Muscle layer of duodenum (tissue), 2 donors: ENCODE measurements around the gene ESYT1.

Source experiments
- H3K27ac ChIP-seq: one replicate; pipeline ENCODE4 v1.7.0; 2013; ENCODE audit warnings: mild to moderate bottlenecking, low read length
- H3K27me3 ChIP-seq: one replicate; pipeline ENCODE4 v1.7.0; 2013; ENCODE audit warnings: low read depth, mild to moderate bottlenecking, control low read depth, low read length
- H3K36me3 ChIP-seq, 2 donors: one replicate each; pipeline ENCODE4 v1.7.0; 2013; ENCODE audit warnings: low read length in 2 of 2, control low read depth in 1 of 2, mild to moderate bottlenecking in 1 of 2; ENCODE audit not compliant: insufficient read depth in 2 of 2, control insufficient read depth in 1 of 2
- H3K4me1 ChIP-seq, 2 donors: one replicate each; pipeline ENCODE4 v1.7.0; 2013; ENCODE audit warnings: low read length in 2 of 2, mild to moderate bottlenecking in 2 of 2, control low read depth in 1 of 2, moderate library complexity in 1 of 2; ENCODE audit not compliant: insufficient read depth in 2 of 2, control insufficient read depth in 1 of 2
- H3K4me3 ChIP-seq, 2 donors: one replicate each; pipeline ENCODE4 v1.7.0; 2013; ENCODE audit warnings: low read length in 2 of 2, low read depth in 1 of 2, mild to moderate bottlenecking in 1 of 2
- H3K9me3 ChIP-seq, 2 donors: one replicate each; pipeline ENCODE4 v1.7.0; 2013; ENCODE audit warnings: low read length in 2 of 2, control low read depth in 1 of 2, mild to moderate bottlenecking in 1 of 2; ENCODE audit not compliant: control insufficient read depth in 1 of 2
- donor health status: healthy.

The ESYT1 gene

GRCh38 chr12:56169229-56169759 is 41.2 kb downstream of the ESYT1 start:
- Histone ChIP-seq H3K4me3 (no peak overlapping the region), H3K27me3 (no peaks in the 10 kb centered on the region), H3K9me3 (no peaks in the 10 kb centered on the region), H3K4me1 (no peaks in the 10 kb centered on the region), H3K27ac (no peak overlapping the region), H3K36me3 (peaks cover 49 to 90% of the 10 kb centered on the region in 2 donors)

DNA sequence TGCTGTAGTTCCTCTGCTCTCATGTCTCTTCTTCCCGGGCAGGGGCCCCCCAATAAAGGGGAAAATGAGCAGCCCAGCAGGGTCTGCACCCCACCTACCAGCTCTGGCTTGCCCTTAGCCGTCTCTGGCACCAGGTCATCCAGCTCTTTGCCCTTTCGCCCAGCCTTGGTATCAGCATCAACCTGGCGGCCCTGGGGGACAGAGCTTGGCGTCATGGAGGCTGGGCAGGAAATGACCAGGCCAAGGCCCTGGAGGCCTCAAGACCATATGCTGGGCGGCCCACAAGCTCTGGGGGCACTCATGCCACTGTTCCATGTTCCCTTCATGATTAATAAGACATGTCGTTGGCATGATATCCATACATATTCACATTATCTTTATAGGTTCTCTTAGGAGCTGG is 44.8 kb downstream of the ESYT1 start:
- Histone ChIP-seq H3K27ac (no peak overlapping the region), H3K4me3 (no peak overlapping the region), H3K36me3 (peaks cover 62 to 89% of the 10 kb centered on the region in 2 donors), H3K9me3 (no peaks in the 10 kb centered on the region), H3K27me3 (no peaks in the 10 kb centered on the region), H3K4me1 (no peaks in the 10 kb centered on the region)

- Histone ChIP-seq H3K27ac (no peak overlapping the region), H3K27me3 (no peaks in the 10 kb centered on the region), H3K36me3 (peaks cover 61 to 79% of the 10 kb centered on the region in 2 donors), H3K9me3 (no peaks in the 10 kb centered on the region), H3K4me3 (no peak overlapping the region), H3K4me1 (no peaks in the 10 kb centered on the region)
These were observed 50.3 kb downstream of the ESYT1 start for GRCh38 chr12:56178347-56178746.

DNA sequence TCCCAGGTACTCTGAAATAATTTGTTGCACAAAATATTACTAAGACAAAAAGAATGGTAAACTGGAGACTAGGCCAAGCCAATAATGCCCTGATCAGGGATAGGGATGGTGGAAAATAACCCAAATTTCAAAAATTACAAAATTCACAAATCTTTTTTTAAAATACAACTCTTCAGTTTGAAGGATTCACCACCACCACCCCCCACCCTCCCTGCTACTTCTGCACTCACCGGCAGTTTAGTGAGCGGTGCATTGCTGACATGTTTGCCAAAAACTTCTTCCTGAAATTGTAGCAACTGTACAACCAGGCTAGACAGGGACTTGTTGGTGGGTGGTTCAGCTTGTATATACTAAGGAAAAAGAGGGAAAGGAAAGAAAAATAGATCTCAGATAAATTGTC is 58.9 kb downstream of the ESYT1 start:
- peaks cover 26 to 27% of the 10 kb centered on the region in 2 donors for H3K36me3 ChIP-seq
- no peaks in the 10 kb centered on the region for H3K9me3 ChIP-seq
- H3K27ac ChIP-seq: no peak overlapping the region
- H3K4me1 ChIP-seq: peaks cover 5 to 25% of the 10 kb centered on the region in 2 donors
- no peak overlapping the region for H3K4me3 ChIP-seq
- no peaks in the 10 kb centered on the region for H3K27me3 ChIP-seq

GRCh38 chr12:56188131-56188777 is 60.2 kb downstream of the ESYT1 start:
- peaks cover 5 to 25% of the 10 kb centered on the region in 2 donors for H3K4me1 ChIP-seq
- H3K27me3 ChIP-seq: no peaks in the 10 kb centered on the region
- H3K4me3 ChIP-seq: peak overlapping the region; percentile 59 to 85
- H3K27ac ChIP-seq: peak overlapping the region; percentile 10
- H3K36me3 ChIP-seq: peaks cover 20 to 25% of the 10 kb centered on the region in 2 donors
- H3K9me3 ChIP-seq: no peaks in the 10 kb centered on the region

- Histone ChIP-seq H3K27ac (peak overlapping the region; percentile 10), H3K4me3 (peak overlapping the region; percentile 59 to 85), H3K27me3 (no peaks in the 10 kb centered on the region), H3K36me3 (peaks cover 17 to 21% of the 10 kb centered on the region in 2 donors), H3K9me3 (no peaks in the 10 kb centered on the region), H3K4me1 (peaks cover 5 to 25% of the 10 kb centered on the region in 2 donors)
These were observed 60.7 kb downstream of the ESYT1 start for GRCh38 chr12:56188778-56189098.

DNA sequence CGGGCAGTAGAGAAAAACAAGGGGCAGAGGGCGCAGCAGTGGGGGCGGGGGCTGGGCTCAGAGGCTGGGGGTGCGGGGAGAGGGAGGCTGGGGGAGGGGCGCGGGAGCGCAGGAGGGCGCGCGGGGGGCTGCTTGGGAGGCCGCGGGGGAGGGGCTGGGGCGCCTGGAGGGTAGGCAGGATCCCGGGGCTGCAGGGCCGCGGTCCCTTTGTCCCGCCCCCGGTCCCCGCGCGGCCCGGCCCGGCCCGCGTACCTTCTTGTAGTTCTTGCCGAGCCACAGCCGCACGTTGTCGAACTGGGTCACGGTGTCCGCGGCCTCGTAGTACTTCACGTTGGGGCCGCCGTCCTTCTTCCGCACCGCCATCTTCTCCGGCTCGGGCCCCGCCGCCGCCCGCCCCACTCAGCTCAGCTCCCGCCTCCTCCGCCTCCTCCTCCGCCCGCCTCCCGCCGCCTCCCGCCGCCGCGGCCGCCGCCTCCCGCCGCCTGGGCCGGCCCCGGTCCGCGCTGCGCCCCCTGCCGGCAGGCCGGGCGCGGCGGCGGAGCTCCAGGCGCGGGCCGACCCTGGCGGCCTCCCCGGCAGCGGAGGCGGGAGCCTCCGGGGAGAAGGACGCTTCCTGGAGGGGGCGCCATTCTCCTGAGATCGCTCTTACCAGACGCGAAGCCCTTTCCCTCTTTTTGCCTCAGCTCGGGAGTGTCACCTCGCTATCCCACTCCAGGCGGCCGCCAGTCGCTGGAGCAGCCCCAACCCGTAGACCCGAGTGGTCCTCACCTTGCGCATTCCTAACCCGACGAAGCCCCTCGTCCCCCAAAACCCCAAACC is 61.2 kb downstream of the ESYT1 start, which contains the start of gene SMARCC2:
TSS of gene SMARCC2 (minus strand) at position 385 of the 819 bp plus-strand sequence. CDS start at position 363, 22 bp downstream.
- H3K27ac ChIP-seq: peak within 1 kb of the TSS; percentile 97
- no peaks in the 10 kb centered on the region for H3K9me3 ChIP-seq
- H3K4me3 ChIP-seq: peak within 1 kb of the TSS; percentile 85 to 93
- peaks cover 5 to 25% of the 10 kb centered on the region in 2 donors for H3K4me1 ChIP-seq
- H3K27me3 ChIP-seq: no peaks in the 10 kb centered on the region
- peaks cover 11 to 15% of the 10 kb centered on the region in 2 donors for H3K36me3 ChIP-seq

DNA sequence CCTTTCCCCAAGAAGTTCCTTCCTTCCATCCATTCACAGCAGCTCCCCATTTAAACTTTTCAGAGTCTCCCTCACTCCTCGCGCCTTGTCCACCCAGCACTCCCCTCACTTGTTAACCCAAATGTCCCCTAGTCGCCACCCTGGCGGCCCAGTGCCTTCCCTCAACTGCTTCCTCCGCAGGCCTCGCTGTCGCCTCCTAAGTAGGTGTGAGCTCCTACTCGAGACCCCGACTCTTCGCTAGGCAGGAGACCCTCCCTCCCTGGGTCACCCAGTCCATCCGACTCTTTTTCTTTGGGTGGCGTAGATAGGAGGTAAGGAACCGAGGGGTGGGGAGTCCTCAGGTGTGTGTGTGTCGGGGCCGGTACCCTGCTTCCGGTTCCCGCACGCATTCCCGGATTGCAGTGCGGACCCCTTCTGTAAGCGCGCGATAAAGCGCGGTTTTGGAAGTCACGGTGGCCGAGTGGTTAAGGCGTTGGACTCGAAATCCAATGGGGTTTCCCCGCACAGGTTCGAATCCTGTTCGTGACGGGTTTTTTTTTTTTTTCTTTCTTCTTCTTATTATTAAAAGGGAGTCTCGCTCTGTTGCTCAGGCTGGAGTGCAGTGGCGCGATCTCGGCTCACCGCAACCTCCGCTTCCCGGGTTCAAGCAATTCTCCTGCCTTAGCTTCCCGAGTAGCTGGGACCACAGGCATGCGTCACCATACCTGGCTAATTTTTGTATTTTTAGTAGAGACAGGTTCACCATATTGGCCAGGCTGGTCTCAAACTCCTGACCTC is 62.0 kb downstream of the ESYT1 start:
- Histone ChIP-seq H3K27ac (peak overlapping the region; percentile 97), H3K4me1 (peaks cover 5 to 25% of the 10 kb centered on the region in 2 donors)

DNA sequence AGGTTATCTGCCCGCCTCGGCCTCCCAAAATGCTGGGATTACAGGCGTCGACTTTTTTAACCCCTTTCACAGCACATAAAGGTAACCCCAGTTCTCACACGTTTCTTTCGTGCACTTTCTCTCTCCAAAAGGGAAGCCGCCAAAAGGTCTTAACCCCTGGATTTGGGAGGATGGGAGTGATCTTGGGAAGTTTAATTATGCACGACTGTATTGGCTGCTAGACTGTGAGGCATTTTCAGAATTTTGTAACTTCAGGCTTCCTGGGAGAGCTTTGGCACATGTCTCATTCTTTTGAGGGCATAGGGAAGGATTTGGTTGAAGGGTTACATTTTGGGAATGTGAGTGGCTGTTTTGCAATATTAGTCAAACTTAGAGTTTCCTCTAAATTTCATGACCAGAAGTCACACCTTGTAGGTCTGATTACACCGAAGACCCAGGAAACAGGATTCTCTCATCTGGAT is 62.7 kb downstream of the ESYT1 start:
- peak overlapping the region; percentile 97 for H3K27ac ChIP-seq
- no peaks in the 10 kb centered on the region for H3K27me3 ChIP-seq
- peaks cover 0 to 8% of the 10 kb centered on the region in 2 donors for H3K36me3 ChIP-seq
- no peaks in the 10 kb centered on the region for H3K9me3 ChIP-seq
- peaks cover 5 to 25% of the 10 kb centered on the region in 2 donors for H3K4me1 ChIP-seq
- peak overlapping the region; percentile 85 to 93 for H3K4me3 ChIP-seq

More for the DNA sequence above, 62.0 kb downstream of the ESYT1 start:
- peaks cover 3 to 8% of the 10 kb centered on the region in 2 donors for H3K36me3 ChIP-seq
- H3K4me3 ChIP-seq: peak overlapping the region; percentile 85 to 93
- H3K27me3 ChIP-seq: no peaks in the 10 kb centered on the region
- no peaks in the 10 kb centered on the region for H3K9me3 ChIP-seq

- Histone ChIP-seq H3K27ac (no peak overlapping the region), H3K27me3 (no peaks in the 10 kb centered on the region), H3K4me3 (no peak overlapping the region), H3K9me3 (no peaks in the 10 kb centered on the region), H3K4me1 (peaks cover 5 to 18% of the 10 kb centered on the region in 2 donors), H3K36me3 (no peaks in the 10 kb centered on the region)
These were observed 64.5 kb downstream of the ESYT1 start for GRCh38 chr12:56192582-56192981.
